T-cell (primary cell): ENCODE results near the gene FUZ. TPM values are rescaled to one million over a fixed set of nuclear protein-coding genes. Genes with fewer than 3 reads are reported as not detected.

ENCODE experiments used
- ATAC-seq, 4 experiments: fragments of 200-7000 bp in 3 of 4; fragments of 150-1000 bp in 1 of 4; cut with Tn5 transposase; replicated peaks in 1 of 4; 1 replicate in 3 of 4; 2 replicates in 1 of 4; pipeline ENCODE4 v1.10.0; 2021; ENCODE audit warnings: moderate library complexity in 3 of 4, mild to moderate bottlenecking in 2 of 4, moderate number of reproducible peaks in 1 of 4
- CTCF ChIA-PET, 2 donors: fragments of 300-600 bp; sonication (Branson Sonifier 250); formaldehyde crosslinking; loops; one replicate each; lab custom pipeline; 2022; ENCODE audit warnings: antibody characterized with exemption in 2 of 2; lab: Charles Lee
- POLR2A ChIA-PET, 2 donors: fragments of 300-600 bp; sonication (Branson Sonifier 250); formaldehyde crosslinking; loops; one replicate each; lab custom pipeline; 2022; ENCODE audit warnings: antibody characterized with exemption in 2 of 2; lab: Charles Lee
- DNase-seq, 35 experiments: peaks; one replicate each; pipeline versions ENCODE4 v3.0.0 to v3.0.0-alpha.2; 2013 to 2023
- H3K27ac ChIP-seq: one replicate; pipeline ENCODE4 v1.5.1; 2013; ENCODE audit warnings: low read length
- H3K27me3 ChIP-seq, 2 experiments: replicated peaks in 1 of 2; 1 replicate in 1 of 2; 2 replicates in 1 of 2; pipeline versions ENCODE4 v1.6.1 to v1.7.0; 2013; ENCODE audit warnings: low read length in 1 of 2, mixed read lengths in 1 of 2; ENCODE audit not compliant: control insufficient read depth in 2 of 2, insufficient read depth in 2 of 2; ENCODE audit errors: extremely low read depth in 1 of 2
- H3K36me3 ChIP-seq, 2 donors: 1 replicate in 1 of 2; 2 replicates in 1 of 2; pipeline versions ENCODE4 v1.6.1 to v1.7.0; 2013; ENCODE audit warnings: low read length in 1 of 2; ENCODE audit not compliant: control insufficient read depth in 2 of 2, insufficient read depth in 1 of 2; ENCODE audit errors: extremely low read depth in 1 of 2
- H3K4me1 ChIP-seq, 2 experiments: 1 replicate in 1 of 2; 2 replicates in 1 of 2; pipeline versions ENCODE4 v1.6.1 to v1.7.0; 2013; ENCODE audit warnings: low read length in 2 of 2, mixed read lengths in 1 of 2; ENCODE audit not compliant: insufficient read depth in 2 of 2, control insufficient read depth in 1 of 2; ENCODE audit errors: extremely low read depth in 1 of 2
- H3K4me3 ChIP-seq, 2 donors: 1 replicate in 1 of 2; 2 replicates in 1 of 2; pipeline versions ENCODE4 v1.5.1 to v1.7.0; 2013; ENCODE audit warnings: mild to moderate bottlenecking in 2 of 2, low read length in 1 of 2, moderate library complexity in 1 of 2; ENCODE audit not compliant: control insufficient read depth in 1 of 2; ENCODE audit errors: extremely low read depth in 1 of 2
- H3K9me3 ChIP-seq: 2 replicates; pipeline ENCODE4 v1.7.0; 2013
- H3K27ac Mint-ChIP-seq, 2 donors: one replicate each; pipeline ENCODE4 v1.8.0; 2020 to 2021; ENCODE audit warnings: mild to moderate bottlenecking in 2 of 2, mixed read lengths in 2 of 2
- H3K27me3 Mint-ChIP-seq, 2 donors: one replicate each; pipeline ENCODE4 v1.8.0; 2021 to 2022; ENCODE audit warnings: mixed read lengths in 2 of 2
- H3K36me3 Mint-ChIP-seq: one replicate; pipeline ENCODE4 v1.8.0; 2021; ENCODE audit warnings: mixed read lengths
- H3K4me1 Mint-ChIP-seq, 3 donors: one replicate each; pipeline ENCODE4 v1.8.0; 2020 to 2022; ENCODE audit warnings: mixed read lengths in 3 of 3, mild to moderate bottlenecking in 1 of 3
- H3K4me3 Mint-ChIP-seq, 3 donors: one replicate each; pipeline ENCODE4 v1.8.0; 2020 to 2022; ENCODE audit warnings: mild to moderate bottlenecking in 3 of 3, mixed read lengths in 3 of 3, moderate library complexity in 3 of 3
- H3K9me3 Mint-ChIP-seq, 3 donors: one replicate each; pipeline ENCODE4 v1.8.0; 2020 to 2022; ENCODE audit warnings: mixed read lengths in 3 of 3
- WGBS: methylation state at CpG from one replicate; pipeline ENCODE4 v1.1.5; 2013; ENCODE audit warnings: missing lambda C conversion rate; ENCODE audit not compliant: insufficient coverage; 5-methylcytosine and 5-hydroxymethylcytosine counted together
- total RNA-seq, 35 experiments: library from RNA in 6 of 35; stranded (reverse) in 6 of 35; fragments of 120-200 nt in 1 of 35; gene quantifications; one replicate each; pipeline versions ENCODE4 v1.2.1 to v1.2.4 and lab custom pipeline; 2013 to 2026

The FUZ gene
- total RNA-seq, 5 donors from 2014 or later (not counting 1 experiment from before 2014, with no cell fraction given), result 12.8 to 31.2 (median 23.7) TPM

- H3K9me3 ChIP-seq, result no peaks in the 10 kb centered on the region
- peak overlapping the region in 1 of 2 donors; percentile 39 for H3K27ac Mint-ChIP-seq
- ChIA-PET CTCF (no interaction called here), POLR2A (no interaction called here)
- no peak overlapping the region for H3K4me3 ChIP-seq
- ATAC-seq (no peak), DNase-seq (no peak)
- WGBS, result 98% methylated on average over 12 of the region's 17 CpGs
- H3K4me3 Mint-ChIP-seq, result no peak overlapping the region
- peaks cover 7 to 26% of the 10 kb centered on the region in 2 donors for H3K36me3 ChIP-seq
- peaks cover 24% of the 10 kb centered on the region for H3K36me3 Mint-ChIP-seq
- no peaks in the 10 kb centered on the region for H3K9me3 Mint-ChIP-seq
- no peaks in the 10 kb centered on the region for H3K4me1 ChIP-seq
- H3K27ac ChIP-seq, result no peak overlapping the region
- H3K27me3 ChIP-seq, result no peaks in the 10 kb centered on the region
- no peaks in the 10 kb centered on the region for H3K4me1 Mint-ChIP-seq
- H3K27me3 Mint-ChIP-seq, result no peaks in the 10 kb centered on the region
Observed at GRCh38 chr19:49840736-49841249, 27.7 kb upstream of the FUZ start.

- no peaks in the 10 kb centered on the region for H3K27me3 Mint-ChIP-seq
- CTCF ChIA-PET, result no interaction called here
- Histone ChIP-seq H3K27ac (no peak overlapping the region), H3K4me3 (no peak overlapping the region), H3K27me3 (no peaks in the 10 kb centered on the region), H3K4me1 (no peaks in the 10 kb centered on the region), H3K36me3 (peaks cover 8 to 31% of the 10 kb centered on the region in 2 donors), H3K9me3 (no peaks in the 10 kb centered on the region)
- H3K4me3 Mint-ChIP-seq, result no peak overlapping the region
- POLR2A ChIA-PET, result no interaction called here
- DNase-seq (no peak), ATAC-seq (no peak)
- 83% methylated on average over 3 of the region's 11 CpGs for WGBS
- peaks cover 25% of the 10 kb centered on the region for H3K36me3 Mint-ChIP-seq
- no peaks in the 10 kb centered on the region for H3K4me1 Mint-ChIP-seq
- H3K27ac Mint-ChIP-seq, result no peak overlapping the region
- H3K9me3 Mint-ChIP-seq, result no peaks in the 10 kb centered on the region
Observed at GRCh38 chr19:49840321-49840720, 27.2 kb upstream of the FUZ start.

- Histone ChIP-seq H3K9me3 (no peaks in the 10 kb centered on the region), H3K4me3 (no peak overlapping the region), H3K4me1 (no peaks in the 10 kb centered on the region), H3K27ac (no peak overlapping the region), H3K27me3 (no peaks in the 10 kb centered on the region), H3K36me3 (peaks cover 12 to 36% of the 10 kb centered on the region in 2 donors)
- ATAC-seq (no peak), DNase-seq (no peak)
- WGBS, result 100% methylated on average over 3 of the region's 11 CpGs
- Mint-ChIP-seq H3K4me3 (no peak overlapping the region), H3K27ac (no peak overlapping the region), H3K36me3 (peaks cover 31% of the 10 kb centered on the region), H3K27me3 (no peaks in the 10 kb centered on the region), H3K9me3 (no peaks in the 10 kb centered on the region), H3K4me1 (no peaks in the 10 kb centered on the region)
- CTCF ChIA-PET, result no interaction called here
- POLR2A ChIA-PET, result no interaction called here
Observed at GRCh38 chr19:49839713-49840112, 26.6 kb upstream of the FUZ start.

GRCh38 chr19:49838885-49839588 lies 25.9 kb upstream of the FUZ start:
- 98% methylated on average over 12 of the region's 18 CpGs for WGBS
- Histone ChIP-seq H3K36me3 (peaks cover 15 to 42% of the 10 kb centered on the region in 2 donors), H3K9me3 (no peaks in the 10 kb centered on the region), H3K4me1 (no peaks in the 10 kb centered on the region), H3K27ac (no peak overlapping the region), H3K4me3 (no peak overlapping the region), H3K27me3 (no peaks in the 10 kb centered on the region)
- Mint-ChIP-seq H3K9me3 (no peaks in the 10 kb centered on the region), H3K36me3 (peaks cover 33% of the 10 kb centered on the region), H3K27ac (no peak overlapping the region), H3K4me3 (no peak overlapping the region), H3K4me1 (no peaks in the 10 kb centered on the region), H3K27me3 (no peaks in the 10 kb centered on the region)
- ATAC-seq (no peak), DNase-seq (no peak)
- ChIA-PET CTCF (no interaction called here), POLR2A (no interaction called here)

- Histone ChIP-seq H3K9me3 (no peaks in the 10 kb centered on the region), H3K27me3 (no peaks in the 10 kb centered on the region), H3K4me3 (no peak overlapping the region), H3K4me1 (no peaks in the 10 kb centered on the region), H3K27ac (no peak overlapping the region), H3K36me3 (peaks cover 19 to 57% of the 10 kb centered on the region in 2 donors)
- CTCF ChIA-PET, result no interaction called here
- POLR2A ChIA-PET, result no interaction called here
- no peaks in the 10 kb centered on the region for H3K27me3 Mint-ChIP-seq
- H3K9me3 Mint-ChIP-seq, result no peaks in the 10 kb centered on the region
- H3K4me1 Mint-ChIP-seq, result no peaks in the 10 kb centered on the region
- 98% methylated on average over 9 of the region's 9 CpGs for WGBS
- H3K36me3 Mint-ChIP-seq, result peaks cover 43% of the 10 kb centered on the region
- ATAC-seq (no peak), DNase-seq (no peak)
- H3K4me3 Mint-ChIP-seq, result no peak overlapping the region
- H3K27ac Mint-ChIP-seq, result no peak overlapping the region
Observed at GRCh38 chr19:49837425-49837824, 24.3 kb upstream of the FUZ start.

- no peak overlapping the region for H3K4me3 Mint-ChIP-seq
- ChIA-PET POLR2A (no interaction called here), CTCF (interaction anchor here in 1 of 2 donors (0.6 kb wide), 1 partner anchor 992 kb away, joined by 4 read pairs; no protein-coding TSS in a partner anchor)
- Histone ChIP-seq H3K4me1 (no peaks in the 10 kb centered on the region), H3K4me3 (no peak overlapping the region), H3K27ac (no peak overlapping the region), H3K27me3 (no peaks in the 10 kb centered on the region), H3K9me3 (no peaks in the 10 kb centered on the region), H3K36me3 (peaks cover 19 to 62% of the 10 kb centered on the region in 2 donors)
- WGBS, result 93% methylated on average over 5 of the region's 5 CpGs
- ATAC-seq (no peak), DNase-seq (no peak)
- H3K36me3 Mint-ChIP-seq, result peaks cover 47% of the 10 kb centered on the region
- peaks cover 0 to 1% (median 0%) of the 10 kb centered on the region in 3 donors for H3K4me1 Mint-ChIP-seq
- no peaks in the 10 kb centered on the region for H3K27me3 Mint-ChIP-seq
- H3K9me3 Mint-ChIP-seq, result no peaks in the 10 kb centered on the region
- H3K27ac Mint-ChIP-seq, result no peak overlapping the region
Observed at GRCh38 chr19:49837009-49837310, 23.9 kb upstream of the FUZ start.
